Aorta (tissue), 5 donors: ENCODE results near the gene ZNF438. TPM values are rescaled to one million over a fixed set of nuclear protein-coding genes. Genes with fewer than 3 reads are reported as not detected.
"Not testable (repeated sequence)": the region's sequence is repeated elsewhere in the genome, so short reads cannot be mapped to it uniquely, and the experiment has no call there.

ENCODE experiments used
- ATAC-seq: fragments of 200-7000 bp; cut with Tn5 transposase; one replicate; pipeline ENCODE4 v1.9.1; 2022; ENCODE audit warnings: moderate library complexity; ENCODE audit not compliant: low FRiP score
- DNase-seq, 2 donors: peaks; one replicate each; pipeline ENCODE4 v3.0.0-alpha.2; 2020
- H3K27ac ChIP-seq, 2 donors: one replicate each; pipeline ENCODE4 v1.5.1; 2013; ENCODE audit warnings: low read length in 2 of 2, mild to moderate bottlenecking in 2 of 2, moderate library complexity in 2 of 2, control low read depth in 1 of 2, inconsistent platforms in 1 of 2, low read depth in 1 of 2
- H3K27me3 ChIP-seq, 2 donors: one replicate each; pipeline ENCODE4 v1.6.1; 2013; ENCODE audit warnings: control low read depth in 1 of 2, low read length in 1 of 2, mild to moderate bottlenecking in 1 of 2, moderate library complexity in 1 of 2; ENCODE audit not compliant: insufficient read depth in 2 of 2, control insufficient read depth in 1 of 2
- H3K36me3 ChIP-seq, 2 donors: one replicate each; pipeline ENCODE4 v1.6.1; 2013; ENCODE audit warnings: control low read depth in 1 of 2, low read length in 1 of 2, mild to moderate bottlenecking in 1 of 2; ENCODE audit not compliant: insufficient read depth in 2 of 2, control insufficient read depth in 1 of 2
- H3K4me1 ChIP-seq, 2 donors: one replicate each; pipeline ENCODE4 v1.6.1; 2013; ENCODE audit warnings: low read length in 2 of 2, control low read depth in 1 of 2, mild to moderate bottlenecking in 1 of 2, moderate library complexity in 1 of 2; ENCODE audit not compliant: insufficient read depth in 2 of 2, control insufficient read depth in 1 of 2
- H3K4me3 ChIP-seq, 2 donors: one replicate each; pipeline ENCODE4 v1.5.1; 2013; ENCODE audit warnings: low read length in 2 of 2, control low read depth in 1 of 2, mild to moderate bottlenecking in 1 of 2
- H3K9me3 ChIP-seq: one replicate; pipeline ENCODE4 v1.6.1; 2013; ENCODE audit warnings: mild to moderate bottlenecking, low read length; ENCODE audit not compliant: control insufficient read depth
- WGBS, 2 donors: extraction: QIAGEN DNeasy Blood & Tissue Kit; methylation state at CpG; one replicate each; pipeline ENCODE4 v1.1.7; 2013; 5-methylcytosine and 5-hydroxymethylcytosine counted together
- intact Hi-C, 2 donors: fragments of 100-400 bp; cut with DNase I; formaldehyde crosslinking; loops; one replicate each; pipeline versions ENCODE4 v1.14.2 to v1.15.0; 2022
- polyA plus RNA-seq, 2 donors: library from polyadenylated mRNA; stranded (reverse); fragments of 200-250 nt; gene quantifications; one replicate each; pipeline ENCODE4 v1.2.3, GENCODE V29; 2013
- total RNA-seq, 2 donors: library from RNA; stranded (reverse); fragmentation: NEBNext Ultra II Directional; extraction: Animal tissue kit (Norgen Biotek cat#: 25700); gene quantifications; one replicate each; pipeline ENCODE4 v1.2.1, GENCODE V29; 2021
- donor health status: healthy with polysubstance abuse.
- donor health status: Bipolar disorder and iron deficiency.
- donor health status: DM: no; HTN: no; CAD: no.
- donor health status: DM: no; HTN: no; CAD: no.
- donor health status: DM: yes; HTN: yes; CAD: no.

ZNF438 gene
- total and polyA plus RNA-seq, 4 donors = 10.6 to 16.5 (median 12.5) TPM

DNA sequence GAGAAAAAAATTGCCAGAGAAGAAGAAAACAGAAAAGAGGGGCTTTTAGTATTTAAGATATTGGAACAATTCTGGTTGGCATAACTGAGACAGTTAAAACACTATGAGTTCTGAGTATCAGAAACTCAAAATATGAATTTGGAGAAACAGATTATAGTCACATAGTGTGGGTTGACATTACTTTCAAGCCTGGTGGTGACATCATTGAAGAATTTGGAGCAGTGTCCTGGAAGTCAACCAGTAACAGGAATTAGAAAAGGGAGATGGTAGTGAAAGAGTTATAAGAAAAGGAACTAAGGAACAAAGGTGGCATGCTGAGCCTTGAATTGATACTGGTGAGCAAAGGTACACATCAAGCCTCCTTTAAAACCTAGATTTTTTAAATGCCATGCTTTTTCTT, 88.2 kb downstream of the ZNF438 start:
- H3K27me3 ChIP-seq = no peaks in the 10 kb centered on the region
- H3K27ac ChIP-seq = no peak overlapping the region
- DNase-seq = no peak
- H3K4me1 ChIP-seq = peaks cover 4% of the 10 kb centered on the region in 2 donors
- H3K9me3 ChIP-seq = no peaks in the 10 kb centered on the region
- no peak for ATAC-seq
- intact Hi-C loops = no loop called here
- H3K36me3 ChIP-seq = no peaks in the 10 kb centered on the region
- H3K4me3 ChIP-seq = no peak overlapping the region

GRCh38 chr10:30940256-30940655, 91.4 kb downstream of the ZNF438 start:
- H3K27ac ChIP-seq = no peak overlapping the region
- H3K4me3 ChIP-seq = no peak overlapping the region
- H3K36me3 ChIP-seq = peaks cover 0 to under 1% of the 10 kb centered on the region in 2 donors
- no peaks in the 10 kb centered on the region for H3K27me3 ChIP-seq
- DNase-seq (no peak), ATAC-seq (no peak)
- no peaks in the 10 kb centered on the region for H3K9me3 ChIP-seq
- intact Hi-C loops = no loop called here
- 24% methylated on average over 6 of the region's 6 CpGs for WGBS, 2 donors
- peaks cover 4 to 7% of the 10 kb centered on the region in 2 donors for H3K4me1 ChIP-seq

- Histone ChIP-seq H3K9me3 (no peaks in the 10 kb centered on the region), H3K36me3 (peaks cover 0 to 2% of the 10 kb centered on the region in 2 donors), H3K27ac (no peak overlapping the region), H3K27me3 (no peaks in the 10 kb centered on the region), H3K4me3 (no peak overlapping the region), H3K4me1 (peaks cover 5 to 7% of the 10 kb centered on the region in 2 donors)
- DNase-seq = no peak
- intact Hi-C loops = no loop called here
- peak; percentile 52 for ATAC-seq
Observed at GRCh38 chr10:30939643-30940251, 91.9 kb downstream of the ZNF438 start.

DNA sequence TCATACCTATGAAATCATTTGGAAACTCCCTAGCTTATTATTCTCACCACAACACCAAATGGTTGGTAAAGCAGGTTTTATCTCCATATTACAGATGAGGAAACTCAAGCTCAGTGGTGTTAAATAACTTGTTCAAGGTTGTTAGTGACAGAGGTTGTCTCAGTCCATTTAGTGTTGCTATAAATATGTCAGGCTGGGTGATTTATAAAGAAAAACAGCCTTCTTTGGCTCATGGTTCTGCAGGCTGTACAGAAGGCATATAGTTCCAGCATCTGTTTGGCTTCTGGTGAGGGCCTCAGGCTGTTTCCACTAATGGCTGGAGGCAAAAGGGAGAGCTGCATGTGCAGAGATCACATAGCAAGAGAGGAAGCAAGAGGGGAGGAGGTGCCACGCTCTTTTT, 96.6 kb downstream of the ZNF438 start:
- DNase-seq (no peak), ATAC-seq (no peak)
- H3K27me3 ChIP-seq = no peaks in the 10 kb centered on the region
- peaks cover 1 to 2% of the 10 kb centered on the region in 2 donors for H3K36me3 ChIP-seq
- H3K4me3 ChIP-seq = no peak overlapping the region
- intact Hi-C loops = no loop called here
- 89 to 93% methylated on average over 1 of the region's 1 CpG for WGBS, 2 donors
- no peak overlapping the region for H3K27ac ChIP-seq
- H3K9me3 ChIP-seq = no peaks in the 10 kb centered on the region
- peaks cover 2 to 3% of the 10 kb centered on the region in 2 donors for H3K4me1 ChIP-seq

GRCh38 chr10:30931094-30931493, 100.6 kb downstream of the ZNF438 start:
- Histone ChIP-seq H3K27ac (no peak overlapping the region), H3K4me3 (no peak overlapping the region), H3K27me3 (no peaks in the 10 kb centered on the region), H3K4me1 (peaks cover 0 to 1% of the 10 kb centered on the region in 2 donors), H3K9me3 (no peaks in the 10 kb centered on the region), H3K36me3 (peaks cover 2 to 4% of the 10 kb centered on the region in 2 donors)
- ATAC-seq = no peak
- DNase-seq = no peak
- intact Hi-C loops = no loop called here

- intact Hi-C loops = no loop called here
- WGBS, 2 donors = 95 to 98% methylated on average over 22 to 23 of the region's 23 CpGs
- no peaks in the 10 kb centered on the region for H3K4me1 ChIP-seq
- H3K9me3 ChIP-seq = no peaks in the 10 kb centered on the region
- ATAC-seq (no peak), DNase-seq (peak in 1 of 2 donors; percentile 63)
- H3K27me3 ChIP-seq = no peaks in the 10 kb centered on the region
- H3K36me3 ChIP-seq = peaks cover 0 to 4% of the 10 kb centered on the region in 2 donors
- H3K27ac ChIP-seq = no peak overlapping the region
- no peak overlapping the region for H3K4me3 ChIP-seq
Observed at GRCh38 chr10:30929901-30930520, 101.7 kb downstream of the ZNF438 start.

- H3K36me3 ChIP-seq, H3K27me3 ChIP-seq, intact Hi-C loops, H3K27ac ChIP-seq, H3K4me3 ChIP-seq, H3K4me1 ChIP-seq, H3K9me3 ChIP-seq, DNase-seq, ATAC-seq: not testable (repeated sequence)
- 91 to 94% methylated on average over 10 of the region's 10 CpGs for WGBS, 2 donors
Observed at GRCh38 chr10:30929311-30929729, 102.3 kb downstream of the ZNF438 start.

DNA sequence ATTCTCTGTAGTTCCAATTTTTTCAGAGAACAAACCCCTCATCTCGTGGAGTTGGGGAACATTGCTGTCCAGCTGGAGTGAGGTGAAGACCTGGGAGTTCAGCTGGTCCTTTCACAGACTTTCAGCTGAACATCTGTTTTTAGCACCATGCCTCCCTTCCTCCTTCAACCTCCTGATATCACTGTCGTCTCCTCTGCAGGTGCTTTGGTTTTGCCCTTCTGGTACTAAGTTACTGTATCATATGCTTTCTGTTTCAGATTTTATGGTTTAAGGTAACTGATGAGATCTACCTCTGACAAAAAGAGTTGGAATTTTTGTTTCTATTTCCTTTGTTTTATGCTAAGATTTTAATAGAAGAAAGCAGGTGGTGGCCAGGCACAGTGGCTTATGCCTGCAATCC, 102.9 kb downstream of the ZNF438 start:
- ATAC-seq = no peak
- Histone ChIP-seq H3K4me3 (no peak overlapping the region), H3K9me3 (peaks cover 1% of the 10 kb centered on the region), H3K36me3 (peaks cover 2 to 4% of the 10 kb centered on the region in 2 donors), H3K27me3 (no peaks in the 10 kb centered on the region), H3K4me1 (no peaks in the 10 kb centered on the region), H3K27ac (no peak overlapping the region)
- intact Hi-C loops = no loop called here
- no peak for DNase-seq
- 80% methylated on average over 2 of the region's 2 CpGs for WGBS, 2 donors

DNA sequence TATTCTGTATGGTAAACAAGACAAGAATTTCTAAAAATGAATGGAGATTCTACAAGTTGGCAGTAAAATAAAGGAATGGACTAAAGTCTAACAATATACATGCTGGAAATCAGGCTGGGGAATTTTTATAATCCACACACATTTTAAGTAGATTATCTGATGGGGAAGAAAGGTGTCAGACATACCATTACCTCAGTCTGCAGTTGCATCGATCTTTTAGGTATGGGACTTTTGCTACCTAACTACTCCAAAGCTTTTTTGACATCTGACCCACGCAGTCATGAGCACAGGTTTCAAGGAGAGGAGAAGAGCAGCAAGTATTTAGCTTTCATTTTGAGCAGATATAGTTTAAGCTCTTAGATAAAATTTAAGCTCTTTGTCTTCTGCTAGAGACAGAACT, 113.0 kb downstream of the ZNF438 start:
- H3K27me3 ChIP-seq = no peaks in the 10 kb centered on the region

More for the DNA sequence above, 113.0 kb downstream of the ZNF438 start:
- no peak overlapping the region for H3K4me3 ChIP-seq
- H3K27ac ChIP-seq = no peak overlapping the region
- no peaks in the 10 kb centered on the region for H3K4me1 ChIP-seq
- WGBS, 2 donors = 98 to 100% methylated on average over 2 of the region's 2 CpGs
- intact Hi-C loops = no loop called here
- ATAC-seq (no peak), DNase-seq (no peak)
- H3K36me3 ChIP-seq = no peaks in the 10 kb centered on the region
- no peaks in the 10 kb centered on the region for H3K9me3 ChIP-seq
